T-helper 17 cell (primary cell): ENCODE measurements around the gene APOBEC4. TPM values are rescaled to one million over a fixed set of nuclear protein-coding genes. Genes with fewer than 3 reads are reported as not detected.

Experiments
- ATAC-seq: fragments of 150-1000 bp; cut with Tn5 transposase; 2 replicates; pipeline ENCODE4 v1.10.0; 2021; ENCODE audit warnings: mild to moderate bottlenecking, moderate library complexity
- DNase-seq, 3 donors: peaks; one replicate each; pipeline versions ENCODE4 v3.0.0 to v3.0.0-alpha.2; 2020 to 2021
- H3K9me3 ChIP-seq: one replicate; pipeline ENCODE4 v1.7.0; 2013; ENCODE audit warnings: low read length, mild to moderate bottlenecking; ENCODE audit not compliant: control insufficient read depth, poor library complexity, severe bottlenecking
- H3K27ac Mint-ChIP-seq: one replicate; pipeline ENCODE4 v1.8.0; 2022; ENCODE audit warnings: mild to moderate bottlenecking, moderate library complexity, mixed read lengths
- H3K27me3 Mint-ChIP-seq: one replicate; pipeline ENCODE4 v1.8.0; 2022; ENCODE audit warnings: mixed read lengths
- H3K36me3 Mint-ChIP-seq: one replicate; pipeline ENCODE4 v1.8.0; 2022; ENCODE audit warnings: low read depth, mixed read lengths
- H3K4me1 Mint-ChIP-seq: one replicate; pipeline ENCODE4 v1.8.0; 2022; ENCODE audit warnings: mild to moderate bottlenecking, mixed read lengths
- H3K4me3 Mint-ChIP-seq: one replicate; pipeline ENCODE4 v1.8.0; 2022; ENCODE audit warnings: mild to moderate bottlenecking, moderate library complexity, mixed read lengths
- total RNA-seq, 4 donors: library from RNA in 2 of 4; stranded (reverse) in 2 of 4; gene quantifications; one replicate each; pipeline ENCODE4 v1.2.3 and lab custom pipeline; 2022 to 2026

The APOBEC4 gene
- total RNA-seq, 2 donors from 2014 or later, result not detected

- DNase-seq (no peak), ATAC-seq (no peak)
- Mint-ChIP-seq H3K4me1 (peaks cover 7% of the 10 kb centered on the region), H3K36me3 (no peaks in the 10 kb centered on the region), H3K27me3 (peaks cover 27% of the 10 kb centered on the region), H3K4me3 (no peak overlapping the region), H3K27ac (no peak overlapping the region)
- no peaks in the 10 kb centered on the region for H3K9me3 ChIP-seq
Measured at GRCh38 chr1:183600136-183600535, 53.0 kb downstream of the APOBEC4 start.

DNA sequence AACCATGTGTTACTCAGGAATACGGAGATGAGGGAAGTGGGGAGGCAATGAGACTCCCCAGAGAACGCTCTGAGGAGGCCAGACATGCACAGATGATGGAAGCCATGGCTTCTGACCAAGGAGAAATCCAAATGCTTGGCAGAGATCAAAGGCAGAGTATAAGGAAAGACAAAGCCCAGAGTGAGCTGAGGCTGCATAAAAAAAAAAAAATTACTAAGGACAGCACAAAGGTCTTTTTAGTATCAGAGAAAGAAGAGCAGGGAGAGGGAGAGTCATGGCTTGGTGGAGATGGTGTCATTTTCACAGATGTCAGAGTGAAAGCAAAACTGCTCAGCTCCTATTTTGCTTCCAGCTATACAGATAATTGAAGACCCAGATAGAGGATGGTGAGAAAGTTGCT, 54.7 kb downstream of the APOBEC4 start:
- peaks cover under 1% of the 10 kb centered on the region for H3K36me3 Mint-ChIP-seq
- H3K27ac Mint-ChIP-seq, result peak overlapping the region; percentile 21
- peaks cover 15% of the 10 kb centered on the region for H3K27me3 Mint-ChIP-seq
- ATAC-seq (no peak), DNase-seq (no peak)
- peaks cover 6% of the 10 kb centered on the region for H3K4me1 Mint-ChIP-seq
- no peak overlapping the region for H3K4me3 Mint-ChIP-seq
- H3K9me3 ChIP-seq, result no peaks in the 10 kb centered on the region

- H3K4me3 Mint-ChIP-seq, result no peak overlapping the region
- no peaks in the 10 kb centered on the region for H3K9me3 ChIP-seq
- H3K27me3 Mint-ChIP-seq, result peaks cover 19% of the 10 kb centered on the region
- peaks cover 12% of the 10 kb centered on the region for H3K4me1 Mint-ChIP-seq
- peaks cover 6% of the 10 kb centered on the region for H3K36me3 Mint-ChIP-seq
- peak overlapping the region; percentile 21 for H3K27ac Mint-ChIP-seq
- ATAC-seq, result no peak
- no peak for DNase-seq
Measured at GRCh38 chr1:183597656-183598347, 55.3 kb downstream of the APOBEC4 start.

GRCh38 chr1:183596500-183596899, 56.6 kb downstream of the APOBEC4 start:
- Mint-ChIP-seq H3K36me3 (peaks cover 7% of the 10 kb centered on the region), H3K4me1 (peaks cover 16% of the 10 kb centered on the region), H3K27me3 (peaks cover 19% of the 10 kb centered on the region), H3K4me3 (no peak overlapping the region), H3K27ac (no peak overlapping the region)
- DNase-seq, result no peak
- H3K9me3 ChIP-seq, result no peaks in the 10 kb centered on the region
- no peak for ATAC-seq

Other genes starting within 250 kb of the APOBEC4 start
- not detected for gene NMNAT2, start 234.9 kb downstream of the APOBEC4 start, total RNA-seq
- gene SMG7, start 180.8 kb downstream of the APOBEC4 start, total RNA-seq, result 10 to 100 TPM; 50.6 to 51.0 TPM
- 10 to 100 TPM in 1 of 2 donors, 1 to 10 TPM in 1; 2.7 to 14.7 TPM for gene NCF2, start 62.9 kb downstream of the APOBEC4 start, total RNA-seq
- 10 to 100 TPM; 62.1 to 69.4 TPM for gene ARPC5, start 17.5 kb downstream of the APOBEC4 start, total RNA-seq
- 1 to 10 TPM; 1.0 to 1.4 TPM for gene RGL1, start 151.8 kb upstream of the APOBEC4 start, total RNA-seq